Measurements from ENCODE around the gene EEF2K. TPM values are rescaled to one million over a fixed set of nuclear protein-coding genes. Genes with fewer than 3 reads are reported as not detected.
"Not testable (repeated sequence)": the region's sequence is repeated elsewhere in the genome, so short reads cannot be mapped to it uniquely, and the experiment has no call there.

Gene EEF2K
- total RNA-seq, 1 experiment from 2014 or later, result 16.5 TPM

GRCh38 chr16:22210285-22210684 is 4.2 kb downstream of the EEF2K start:
- DNase-seq (ENCODE audit: low spot score), result no peak

- no peak for DNase-seq (ENCODE audit: low spot score)
Observed at GRCh38 chr16:22210854-22211253, 4.8 kb downstream of the EEF2K start.

- no peak for DNase-seq (ENCODE audit: low spot score)
Observed at GRCh38 chr16:22213236-22213635, 7.2 kb downstream of the EEF2K start.

GRCh38 chr16:22213801-22214200 is 7.7 kb downstream of the EEF2K start:
- DNase-seq (ENCODE audit: low spot score), result no peak

- DNase-seq (ENCODE audit: low spot score), result no peak
Observed at GRCh38 chr16:22214402-22214801, 8.3 kb downstream of the EEF2K start.

- DNase-seq (ENCODE audit: low spot score), result no peak
Observed at GRCh38 chr16:22214889-22215288, 8.8 kb downstream of the EEF2K start.

GRCh38 chr16:22216191-22216831 is 10.2 kb downstream of the EEF2K start:
- no peak for DNase-seq (ENCODE audit: low spot score)

- not testable (repeated sequence) for DNase-seq (ENCODE audit: low spot score)
Observed at GRCh38 chr16:22216832-22217225, 10.8 kb downstream of the EEF2K start.

- DNase-seq (ENCODE audit: low spot score), result no peak
Observed at GRCh38 chr16:22217890-22218730, 12.0 kb downstream of the EEF2K start.

GRCh38 chr16:22219389-22220068 is 13.5 kb downstream of the EEF2K start:
- DNase-seq (ENCODE audit: low spot score), result no peak

GRCh38 chr16:22220069-22220440 is 14.0 kb downstream of the EEF2K start:
- no peak for DNase-seq (ENCODE audit: low spot score)

GRCh38 chr16:22220714-22221113 is 14.6 kb downstream of the EEF2K start:
- no peak for DNase-seq (ENCODE audit: low spot score)

GRCh38 chr16:22222006-22222405 is 15.9 kb downstream of the EEF2K start:
- no peak for DNase-seq (ENCODE audit: low spot score)

GRCh38 chr16:22222998-22223397 is 16.9 kb downstream of the EEF2K start:
- DNase-seq (ENCODE audit: low spot score), result no peak

- DNase-seq (ENCODE audit: low spot score), result no peak
Observed at GRCh38 chr16:22225060-22225459, 19.0 kb downstream of the EEF2K start.

GRCh38 chr16:22229889-22230288 is 23.8 kb downstream of the EEF2K start:
- DNase-seq (ENCODE audit: low spot score), result no peak

- peak; percentile 85 for DNase-seq (ENCODE audit: low spot score)
Observed at GRCh38 chr16:22232277-22233036, 26.4 kb downstream of the EEF2K start.

GRCh38 chr16:22233037-22233372 is 26.9 kb downstream of the EEF2K start:
- DNase-seq (ENCODE audit: low spot score), result no peak

- DNase-seq (ENCODE audit: low spot score), result no peak
Observed at GRCh38 chr16:22235839-22236745, 30.0 kb downstream of the EEF2K start.

GRCh38 chr16:22239131-22239805 is 33.2 kb downstream of the EEF2K start:
- no peak for DNase-seq (ENCODE audit: low spot score)

Data from HT-29 (cell line).